ENCODE results near the gene ADAM21.
"Not testable (repeated sequence)": the region's sequence is repeated elsewhere in the genome, so short reads cannot be mapped to it uniquely, and the experiment has no call there.

ADAM21 gene

DNA sequence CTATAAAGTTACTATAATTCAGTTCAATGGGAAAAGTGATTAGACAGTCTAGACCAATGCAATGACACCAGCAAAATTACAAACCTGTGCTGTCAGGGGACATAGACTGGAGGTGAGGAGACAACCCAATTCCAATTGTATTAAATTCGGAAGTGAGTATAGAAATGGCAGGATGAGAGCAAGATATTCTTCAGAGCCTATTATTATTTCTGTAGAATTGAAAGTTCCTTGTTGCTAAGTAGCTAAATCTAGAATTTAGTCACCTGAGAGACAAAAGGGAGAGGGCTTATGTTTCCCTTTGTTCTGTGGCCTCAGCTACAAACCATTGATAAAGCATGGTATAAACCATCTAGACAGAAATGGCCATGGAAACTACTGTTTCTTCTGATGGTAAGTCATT lies at the start of gene ADAM21:
ADAM21 (plus strand) TSS at position 301 of the 400 bp plus-strand sequence. CDS start 5,326 bp downstream, outside the sequence.
- DNase-seq, result no peak

DNA sequence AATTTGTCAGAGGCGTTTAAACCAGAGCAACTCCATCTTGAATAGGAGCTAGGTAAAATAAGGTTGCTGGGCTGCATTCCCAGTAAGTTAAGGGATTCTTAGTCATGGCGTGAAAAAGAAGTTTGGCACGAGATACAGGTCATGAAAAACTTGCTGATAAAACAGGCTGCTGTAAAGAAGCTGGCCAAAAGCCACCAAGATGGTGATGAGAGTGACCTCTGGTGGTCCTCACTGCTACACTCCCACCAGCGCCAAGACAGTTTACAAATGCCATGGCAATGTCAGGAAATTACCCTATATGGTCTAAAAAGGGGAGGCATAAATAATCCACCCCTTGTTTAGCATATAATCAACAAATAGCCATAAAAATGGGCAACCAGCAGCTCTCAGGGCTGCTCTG lies 48.6 kb upstream of the ADAM21 start:
- DNase-seq, result not testable (repeated sequence)

DNA sequence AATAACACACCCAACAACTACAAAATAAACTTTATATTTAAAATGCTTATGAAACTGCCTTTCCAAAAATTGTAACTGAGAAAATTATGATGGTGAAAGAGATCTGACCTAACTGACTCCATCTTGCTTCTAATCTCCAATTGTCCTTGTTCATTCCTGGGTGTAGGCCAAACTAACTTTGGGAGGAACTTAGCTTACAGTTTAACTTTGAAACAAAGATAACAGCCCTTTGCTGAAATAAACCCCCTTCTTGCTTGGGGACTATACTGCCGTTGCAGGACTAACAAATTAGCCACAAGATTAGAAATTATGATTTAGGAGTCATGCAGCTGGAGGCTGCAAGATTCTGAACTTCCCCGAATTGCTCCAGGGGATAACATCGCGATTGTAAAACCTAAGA lies 45.8 kb upstream of the ADAM21 start:
- not testable (repeated sequence) for DNase-seq

DNA sequence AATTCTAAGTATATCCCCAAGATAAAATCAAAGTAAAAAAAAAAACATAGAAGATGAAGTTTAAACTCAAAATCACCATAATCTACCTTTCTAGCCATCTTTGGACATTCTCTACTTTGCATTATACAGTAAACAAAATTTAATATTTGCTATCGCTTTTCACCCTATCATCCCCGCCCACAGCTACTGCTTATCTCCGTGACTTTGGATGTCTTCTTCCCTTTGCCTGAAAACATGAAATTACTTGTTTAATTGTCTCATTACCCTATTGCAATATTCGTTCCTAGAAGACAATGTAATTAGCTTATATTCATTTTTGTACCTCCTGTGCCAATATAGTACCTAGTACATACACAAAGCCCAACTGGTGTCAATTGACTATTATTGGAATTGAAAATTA lies 44.4 kb upstream of the ADAM21 start:
- no peak for DNase-seq

DNA sequence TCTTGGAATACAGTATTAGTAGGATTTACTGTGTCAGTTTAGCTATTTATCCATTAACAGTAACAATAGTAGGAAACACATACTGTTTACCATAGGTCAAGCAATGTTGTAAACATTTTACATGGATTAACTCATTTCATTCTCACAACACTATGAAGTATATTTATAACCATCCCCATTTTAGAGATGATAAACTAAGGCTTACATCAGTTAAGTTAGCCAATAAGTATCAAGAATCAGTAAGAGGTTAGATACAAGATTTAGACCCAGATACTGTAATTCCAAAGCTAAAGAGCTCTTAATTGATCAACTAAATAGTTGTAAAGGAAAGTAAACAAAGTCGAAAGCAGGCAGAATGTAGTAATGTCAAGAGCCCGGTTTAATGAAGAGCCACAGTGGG lies 36.2 kb upstream of the ADAM21 start:
- DNase-seq, result no peak

DNA sequence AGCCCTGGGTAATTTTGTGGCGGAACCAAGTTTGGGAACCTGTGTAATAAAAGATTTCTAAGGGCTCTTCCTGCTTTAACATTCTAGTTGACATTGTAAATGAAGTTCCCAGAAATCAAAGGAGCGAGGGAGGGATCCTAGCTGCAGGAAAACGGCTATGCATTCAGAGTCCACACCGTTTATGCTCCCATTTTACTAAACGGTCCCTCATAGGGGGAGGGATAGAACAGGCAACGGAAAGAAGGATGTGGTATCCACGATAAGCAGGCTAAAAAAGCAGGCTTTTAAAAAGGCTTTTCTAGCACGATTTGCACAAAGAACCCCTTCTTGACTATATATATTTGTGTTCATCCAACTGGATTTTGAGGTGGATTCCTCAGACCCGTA lies 35.6 kb upstream of the ADAM21 start:
- peak; percentile 54 for DNase-seq

DNA sequence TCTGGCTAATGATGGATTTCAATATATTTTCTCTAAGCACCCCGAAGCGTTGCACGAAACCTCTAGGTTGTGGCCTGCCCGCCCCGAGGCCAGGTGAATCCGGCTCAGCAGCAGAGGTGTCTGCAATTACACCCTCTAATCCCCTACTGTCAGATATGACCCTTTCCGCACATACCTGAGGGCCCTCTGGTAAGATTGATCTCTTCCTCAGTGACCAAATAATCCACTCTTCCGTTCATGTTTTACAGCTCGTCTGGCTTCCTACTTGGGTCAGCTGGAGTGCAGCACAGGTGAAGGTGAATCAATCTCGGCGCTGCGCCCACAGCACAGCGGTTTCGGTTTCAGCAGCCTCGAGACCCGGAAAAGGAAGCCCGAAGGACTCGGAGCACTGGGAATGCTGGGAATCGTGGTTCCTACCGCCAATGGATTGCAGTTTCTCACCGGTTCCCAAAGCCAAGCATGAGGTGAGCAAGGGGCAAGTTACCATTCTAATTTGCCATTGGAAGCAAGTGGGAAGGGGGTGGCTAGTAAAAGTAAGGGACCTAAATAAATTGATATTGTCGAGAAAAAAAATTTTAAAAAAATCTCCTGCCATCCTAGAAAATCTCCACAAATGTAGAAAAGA lies 35.1 kb upstream of the ADAM21 start, which contains the start of gene SYNJ2BP:
SYNJ2BP (minus strand) TSS at position 366 of the 625 bp plus-strand sequence; CDS start at position 239, 127 bp downstream.
- peak; percentile 55 for DNase-seq

DNA sequence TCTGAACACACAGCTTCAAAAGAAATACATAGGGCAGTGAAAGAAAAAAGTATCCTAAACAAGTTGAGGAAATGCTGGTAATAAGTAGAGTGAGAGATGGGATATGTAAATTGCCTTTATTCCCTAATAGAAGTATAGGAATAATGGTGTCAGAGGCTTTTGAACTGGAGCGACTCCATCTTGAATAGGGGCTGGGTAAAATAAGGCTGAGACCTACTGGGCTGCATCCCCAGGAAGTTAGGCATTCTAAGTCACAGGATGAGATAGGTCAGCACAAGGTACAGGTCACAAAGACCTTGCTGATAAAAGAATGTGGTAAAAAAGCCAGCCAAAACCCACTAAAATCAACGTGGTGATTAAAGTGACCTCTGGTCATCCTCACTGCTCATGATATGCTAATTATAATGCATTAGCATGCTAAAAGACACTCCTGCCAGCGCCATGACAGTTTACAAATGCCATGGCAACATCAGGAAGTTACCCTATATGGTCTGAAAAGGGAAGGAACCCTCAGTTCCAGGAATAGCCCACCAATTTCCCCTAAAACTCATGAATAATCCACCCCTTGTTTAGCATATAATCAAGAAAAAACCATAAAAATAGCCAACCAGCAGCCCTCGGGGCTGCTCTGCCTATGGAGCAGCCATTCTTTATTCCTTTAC lies 32.6 kb upstream of the ADAM21 start:
- not testable (repeated sequence) for DNase-seq

DNA sequence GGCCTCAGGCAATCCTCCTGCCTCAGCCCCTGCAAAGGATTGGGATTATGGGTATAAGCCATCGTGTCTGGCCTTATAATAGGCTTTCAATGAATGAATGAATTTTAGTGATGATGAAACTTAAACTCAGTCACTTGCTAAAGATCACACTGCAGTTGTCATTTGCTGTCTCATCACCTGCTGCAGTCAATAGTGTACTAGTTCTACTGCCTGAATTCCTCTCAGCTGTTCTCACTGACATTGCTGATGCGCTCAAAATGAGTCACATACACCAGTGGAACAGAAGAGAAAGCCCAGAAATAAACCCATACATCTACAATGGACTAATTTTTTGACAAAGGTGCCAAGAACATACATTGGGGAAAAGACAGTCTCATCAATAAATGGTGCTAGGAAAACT lies 29.4 kb upstream of the ADAM21 start:
- no peak for DNase-seq

DNA sequence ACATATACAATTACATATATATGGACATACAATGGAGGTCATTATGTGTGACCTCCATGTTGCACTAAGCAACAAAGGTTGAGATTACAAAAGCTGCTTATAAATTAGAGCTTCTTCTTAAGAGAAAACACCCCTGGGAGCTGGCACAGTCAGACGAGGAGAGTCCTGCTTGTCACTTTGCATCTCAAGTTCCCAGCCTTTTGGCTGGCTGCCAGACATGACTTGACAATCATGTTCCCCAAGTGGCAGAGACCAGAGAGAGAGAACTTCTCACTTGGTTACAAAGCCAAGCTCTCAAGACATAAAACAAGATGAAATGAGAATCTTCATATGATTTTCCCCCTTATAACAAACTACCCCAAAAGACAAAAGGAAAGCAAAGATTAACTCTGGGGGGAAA lies 26.6 kb upstream of the ADAM21 start:
- no peak for DNase-seq

DNA sequence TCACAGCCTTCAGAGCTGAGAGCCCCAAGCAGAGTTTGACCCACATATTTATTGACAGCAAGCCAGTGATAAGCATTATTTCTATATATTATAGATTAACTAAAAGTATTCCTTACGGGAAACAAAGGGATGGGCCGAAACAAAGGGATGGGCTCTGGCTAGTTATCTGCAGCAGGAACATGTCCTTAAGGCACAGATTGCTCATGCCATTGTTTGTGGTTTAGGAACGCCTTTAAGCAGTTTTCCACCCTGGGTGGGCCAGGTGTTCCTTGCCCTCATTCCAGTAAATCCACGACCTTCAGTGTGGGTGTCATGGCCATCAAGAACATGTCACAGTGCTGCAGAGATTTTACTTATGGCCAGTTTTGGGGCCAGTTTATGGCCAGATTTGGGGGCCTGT lies 25.4 kb upstream of the ADAM21 start:
- DNase-seq, result not testable (repeated sequence)

DNA sequence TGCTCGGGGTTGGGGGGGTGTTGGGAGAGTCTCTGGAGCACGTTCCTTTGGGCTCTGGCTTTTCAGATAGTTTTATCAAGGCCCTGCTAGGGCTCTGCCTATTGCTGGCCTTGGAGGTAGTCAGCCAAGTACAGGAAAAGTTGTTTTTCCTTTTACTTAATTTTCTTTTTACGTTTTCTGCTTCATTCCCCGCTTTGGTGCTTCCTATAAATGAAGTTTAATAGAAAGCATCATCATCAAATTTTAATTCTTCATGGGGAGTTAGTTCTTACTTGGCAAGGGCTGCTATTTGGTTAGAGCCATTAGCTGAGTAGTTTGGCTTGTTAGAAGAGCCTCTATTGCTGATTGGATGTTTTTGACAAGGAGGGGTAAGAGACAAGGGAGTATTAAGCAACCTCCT lies 15.1 kb upstream of the ADAM21 start:
- no peak for DNase-seq

DNA sequence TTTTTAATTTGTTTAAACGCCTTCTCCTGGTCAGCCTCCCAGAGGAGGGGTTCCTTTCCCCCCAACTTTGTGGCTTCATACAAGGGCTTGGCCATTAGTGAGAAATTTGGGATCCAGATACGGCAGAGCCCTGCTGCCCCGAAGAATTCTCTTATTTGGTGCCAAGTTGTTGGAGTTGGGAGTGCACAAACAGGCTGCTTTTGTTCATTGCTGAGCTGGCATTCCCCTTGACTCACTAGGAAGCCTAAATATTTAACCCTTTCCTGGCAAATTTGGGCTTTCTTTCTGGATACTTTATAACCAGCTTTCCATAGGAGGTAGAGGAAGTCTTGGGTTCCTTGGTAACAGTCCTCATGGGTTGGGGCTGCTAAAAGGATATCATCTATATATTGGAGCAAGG lies 10.3 kb upstream of the ADAM21 start:
- no peak for DNase-seq

DNA sequence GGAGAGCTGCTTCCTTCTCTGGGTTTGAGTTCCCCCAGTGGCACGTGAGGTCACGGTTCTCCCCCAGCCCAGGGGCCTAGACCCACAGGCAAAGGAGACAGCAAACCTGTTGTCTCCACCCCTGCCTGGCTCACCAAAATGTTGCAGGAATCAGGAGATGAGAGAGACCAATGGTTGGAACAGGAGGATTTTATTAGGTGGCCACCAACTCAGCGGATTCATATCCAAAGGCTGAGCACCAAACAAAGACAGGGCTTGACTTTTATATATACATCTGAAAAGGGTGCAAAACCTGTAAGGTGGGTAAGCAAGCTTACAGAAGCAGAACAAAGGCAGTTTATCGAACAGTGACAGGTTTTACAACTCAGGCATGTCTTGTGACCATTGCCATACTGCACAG lies 9.2 kb upstream of the ADAM21 start:
- DNase-seq, result no peak

DNA sequence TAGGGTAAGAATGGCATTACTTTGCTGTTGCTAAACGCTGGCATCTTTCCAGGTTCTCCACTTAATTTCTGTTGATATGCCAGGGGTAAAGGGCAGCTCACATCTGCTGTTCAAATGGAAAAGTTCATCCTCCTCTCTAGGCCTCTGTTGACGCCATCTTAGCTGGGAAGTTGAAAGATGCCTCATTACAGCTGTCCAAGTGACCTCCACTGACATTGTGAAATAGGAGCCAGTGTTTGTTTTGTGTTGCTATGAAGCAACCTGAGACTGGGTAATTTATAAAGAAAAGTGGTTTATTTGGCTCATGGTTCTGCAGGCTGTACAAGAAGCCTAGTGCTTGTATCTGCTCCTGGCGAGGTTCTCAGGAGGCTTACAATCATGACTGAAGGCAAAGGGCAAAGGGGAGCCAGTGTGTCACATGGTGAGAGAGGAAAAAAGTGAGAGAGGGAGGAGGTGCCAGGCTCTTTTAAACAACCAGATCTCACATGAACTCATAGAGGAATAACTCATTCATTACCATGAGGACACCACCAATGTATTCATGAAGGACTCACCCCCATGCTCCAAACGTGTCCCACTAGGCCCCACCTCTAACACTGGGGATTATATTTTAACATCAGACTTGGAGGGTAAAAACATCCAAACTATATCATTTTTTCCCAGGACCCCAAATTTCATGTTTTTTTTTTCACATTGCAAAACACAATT lies 3.2 kb upstream of the ADAM21 start:
- DNase-seq, result peak; percentile 13

DNA sequence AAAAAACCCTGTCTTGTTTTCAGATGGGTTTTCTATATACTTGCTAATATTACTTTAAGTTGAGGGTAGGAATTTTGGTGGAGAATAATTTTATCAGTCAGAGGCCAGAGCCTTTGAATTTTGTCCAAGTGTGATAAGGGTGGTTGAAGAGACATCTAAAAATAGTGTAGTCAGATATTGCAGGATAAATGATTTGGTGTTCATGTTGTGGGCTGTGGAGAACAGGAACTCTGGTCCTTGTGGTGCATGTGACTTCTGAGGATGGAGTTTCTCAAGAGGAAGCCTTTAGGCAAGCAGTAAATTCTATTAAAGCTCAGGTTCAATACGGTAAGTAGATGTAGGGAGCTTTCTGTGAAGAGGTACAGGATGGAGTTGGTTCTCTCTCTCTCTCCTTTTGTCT lies 2.8 kb downstream of the ADAM21 start:
- no peak for DNase-seq

DNA sequence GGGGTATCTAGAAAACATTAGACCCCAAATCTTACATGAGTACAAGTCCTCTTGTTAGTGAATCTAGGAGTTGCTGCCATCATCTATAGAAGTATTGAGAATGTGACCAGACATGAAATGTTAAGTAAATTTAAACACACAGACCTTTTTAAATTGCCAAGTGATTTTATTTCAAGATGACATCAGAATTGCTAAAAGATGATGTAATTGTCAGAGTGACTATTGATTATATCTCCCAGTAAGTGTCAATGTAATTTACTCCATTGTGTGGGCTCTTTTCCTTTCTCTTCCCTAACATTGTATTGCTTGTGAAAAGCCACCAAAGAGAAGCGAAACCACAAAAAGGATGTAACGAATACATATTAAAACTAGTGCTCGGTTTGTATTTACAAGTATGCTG lies 16.8 kb downstream of the ADAM21 start:
- no peak for DNase-seq

DNA sequence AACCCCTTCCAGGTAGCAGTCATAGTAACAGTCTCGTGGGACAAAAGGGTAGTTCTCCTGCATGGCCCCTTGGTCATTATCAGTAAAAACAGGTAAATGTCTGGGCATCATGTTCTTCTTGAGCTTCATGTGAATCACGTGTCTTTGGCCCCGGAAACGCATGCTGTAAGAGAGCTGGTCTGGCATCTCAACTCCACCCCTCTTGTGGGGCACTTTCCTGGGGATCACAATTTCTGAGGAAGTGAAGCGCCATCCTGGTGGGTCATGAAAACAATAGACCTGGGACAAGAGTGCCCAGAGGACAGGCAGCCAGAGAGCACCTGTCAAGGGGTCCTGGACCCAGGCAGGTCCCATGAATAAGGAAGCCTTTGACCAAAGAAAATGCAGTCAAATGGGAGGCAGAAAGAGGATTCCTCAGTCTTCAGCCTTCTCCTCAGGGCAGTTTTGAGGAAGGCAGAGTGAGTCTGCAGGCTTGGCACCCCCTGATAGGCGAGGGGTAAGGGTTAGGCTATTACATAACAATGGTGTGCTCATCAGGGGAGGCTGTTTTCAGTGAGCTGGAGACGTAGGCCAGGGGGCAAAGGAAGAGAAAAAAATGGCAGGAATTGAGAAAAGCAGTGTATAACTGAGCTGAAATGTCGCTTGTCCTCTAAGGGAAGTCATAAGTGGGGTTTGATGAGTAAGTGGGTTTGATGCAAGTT lies 19.0 kb downstream of the ADAM21 start:
- not testable (repeated sequence) for DNase-seq

DNA sequence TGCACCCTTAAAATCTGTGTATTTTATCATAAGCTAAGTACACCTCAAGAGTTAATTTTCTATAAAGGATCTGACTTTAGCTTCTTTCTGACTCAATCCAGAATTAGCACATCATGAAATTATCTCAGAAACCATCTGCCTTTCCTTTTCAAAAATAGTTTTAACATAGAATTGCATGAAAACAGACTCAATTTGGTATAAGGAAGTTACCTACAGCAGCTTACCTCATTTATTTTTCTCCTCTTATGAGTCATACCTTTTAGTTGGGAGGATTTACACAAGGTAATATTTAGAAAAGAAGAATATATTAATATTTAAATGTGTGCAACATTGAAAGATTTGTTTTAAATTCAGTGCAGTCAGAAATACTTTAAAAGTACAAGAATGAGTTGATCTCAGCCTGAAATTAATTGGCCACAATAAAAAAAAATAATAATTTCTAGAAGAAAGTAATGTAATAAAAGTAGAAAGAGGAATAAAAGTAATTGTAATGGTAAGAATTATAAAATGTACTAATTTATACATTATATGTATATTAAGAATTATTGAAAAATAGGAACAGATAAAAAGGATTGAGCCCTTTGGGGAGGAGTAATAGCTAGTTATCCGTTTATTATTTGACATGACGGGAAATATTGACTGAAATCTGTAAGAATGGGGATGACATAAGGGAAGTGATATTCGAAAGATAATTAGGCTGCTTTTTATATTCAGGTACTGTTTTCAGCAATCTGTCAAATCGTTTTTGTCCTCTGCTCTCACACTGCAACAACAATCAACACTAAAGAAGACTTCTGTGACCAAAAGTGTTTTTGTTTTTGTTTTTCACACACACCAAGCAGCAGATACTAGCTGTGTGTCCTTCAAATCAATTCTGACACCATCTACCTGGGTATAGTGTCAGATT lies 20.5 kb downstream of the ADAM21 start:
- no peak for DNase-seq

DNA sequence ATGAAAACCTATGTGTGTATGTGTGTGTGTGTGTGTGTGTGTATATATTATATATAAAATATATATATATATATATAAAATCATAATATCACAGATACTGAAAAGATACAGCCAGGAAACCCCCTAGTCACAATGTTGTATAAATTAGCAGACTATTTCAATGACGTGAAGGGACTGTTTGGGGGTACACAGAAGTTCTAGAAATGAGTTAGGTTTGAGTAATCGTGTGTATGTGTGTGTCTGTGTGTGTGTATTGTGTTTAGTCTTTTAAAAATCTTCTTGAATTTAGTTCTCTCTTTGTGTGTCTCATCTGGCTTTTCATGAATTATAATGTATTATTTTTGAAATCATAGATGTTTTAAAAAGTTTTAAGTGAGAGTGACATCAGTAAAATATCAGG lies 21.9 kb downstream of the ADAM21 start:
- no peak for DNase-seq

DNA sequence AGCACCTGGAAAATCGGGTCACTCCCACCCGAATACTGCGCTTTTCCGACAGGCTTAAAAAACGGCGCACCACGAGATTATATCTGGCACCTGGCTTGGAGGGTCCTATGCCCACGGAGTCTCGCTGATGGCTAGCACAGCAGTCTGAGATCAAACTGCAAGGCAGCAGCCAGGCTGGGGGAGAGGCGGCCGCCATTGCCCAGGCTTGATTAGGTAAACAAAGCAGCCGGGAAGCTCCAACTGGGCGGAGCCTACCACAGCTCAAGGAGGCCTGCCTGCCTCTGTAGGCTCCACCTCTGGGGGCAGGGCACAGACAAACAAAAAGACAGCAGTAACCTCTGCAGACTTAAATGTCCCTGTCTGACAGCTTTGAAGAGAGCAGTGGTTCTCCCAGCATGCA lies 23.5 kb downstream of the ADAM21 start:
- not testable (repeated sequence) for DNase-seq

DNA sequence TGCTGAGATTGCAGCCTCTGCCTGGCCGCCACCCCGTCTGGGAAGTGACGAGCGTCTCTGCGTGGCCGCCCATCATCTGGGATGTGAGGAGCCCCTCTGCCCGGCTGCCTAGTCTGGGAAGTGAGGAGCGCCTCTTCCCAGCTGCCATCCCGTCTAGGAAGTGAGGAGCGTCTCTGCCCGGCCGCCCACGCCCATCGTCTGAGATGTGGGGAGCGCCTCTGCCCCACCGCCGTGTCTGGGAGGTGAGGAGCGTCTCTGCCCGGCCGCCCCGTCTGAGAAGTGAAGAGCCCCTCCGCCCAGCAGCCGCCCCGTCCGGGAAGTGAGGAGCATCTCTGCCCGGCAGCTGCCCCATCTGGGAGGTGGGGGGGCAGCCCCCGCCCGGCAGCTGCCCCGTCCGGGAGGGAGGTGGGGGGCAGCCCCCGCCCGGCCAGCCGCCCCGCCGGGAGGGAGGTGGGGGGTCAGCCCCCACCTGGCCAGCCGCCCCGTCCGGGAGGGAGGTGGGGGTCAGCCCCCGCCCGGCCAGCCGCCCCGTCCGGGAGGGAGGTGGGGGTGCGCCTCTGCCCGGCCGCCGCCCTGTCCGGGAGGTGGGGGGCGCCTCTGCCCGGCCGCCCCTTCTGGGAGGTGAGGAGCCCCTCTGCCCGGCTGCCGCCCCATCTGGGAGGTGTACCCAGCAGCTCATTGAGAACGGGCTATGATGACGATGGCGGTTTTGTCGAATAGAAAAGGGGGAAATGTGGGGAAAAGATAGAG lies 25.6 kb downstream of the ADAM21 start:
- not testable (repeated sequence) for DNase-seq

All from NCI-H748 treated with DMSO at 0.1 percent for 48 hours (cell line).